HG03103 (cell line): ENCODE data around the gene SLC24A2.

ENCODE experiments used
- ATAC-seq: cut with Tn5 transposase; IDR thresholded peaks from one replicate; pipeline ENCODE4 v1.9.1; 2021; ENCODE audit warnings: low read depth; ENCODE audit not compliant: unreplicated experiment

SLC24A2 gene

DNA sequence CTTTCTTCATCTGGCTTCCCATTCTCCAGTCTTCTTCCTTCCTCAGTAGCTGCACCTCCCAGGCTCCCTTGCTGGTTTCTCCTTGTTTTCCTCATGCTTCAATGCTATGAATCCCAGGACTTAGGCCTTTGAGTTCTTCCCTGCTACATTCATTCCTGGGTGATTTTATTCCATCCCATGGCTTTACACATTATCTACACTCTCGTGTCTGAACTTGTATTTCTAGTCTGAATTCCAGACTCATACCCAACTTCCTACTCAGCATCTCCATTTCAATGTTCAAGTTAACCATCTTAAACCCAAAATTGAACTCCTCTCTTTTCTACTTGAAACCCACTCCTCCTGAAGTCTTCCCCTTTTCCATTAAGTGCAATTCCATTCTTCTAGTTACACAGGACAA, 20.0 kb downstream of the SLC24A2 start:
- no peak for ATAC-seq

DNA sequence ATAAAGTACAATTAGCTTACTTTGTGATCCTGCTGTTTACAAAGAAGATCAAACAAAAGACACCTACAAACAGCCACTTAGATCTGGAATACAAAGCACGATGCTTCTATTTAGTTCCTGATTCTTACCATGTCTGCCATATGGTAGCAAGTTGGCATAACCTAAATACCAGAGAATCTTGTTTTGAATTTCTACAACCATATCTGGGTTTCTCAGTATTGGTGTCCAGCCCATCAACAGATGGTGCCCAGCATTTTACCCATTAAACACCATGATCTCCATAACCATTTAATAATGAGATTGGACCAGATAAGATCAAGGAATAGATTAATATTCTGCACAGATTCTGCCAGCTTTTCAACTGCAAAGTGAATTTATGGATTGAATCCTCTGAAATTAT, 29.8 kb downstream of the SLC24A2 start:
- ATAC-seq = no peak

DNA sequence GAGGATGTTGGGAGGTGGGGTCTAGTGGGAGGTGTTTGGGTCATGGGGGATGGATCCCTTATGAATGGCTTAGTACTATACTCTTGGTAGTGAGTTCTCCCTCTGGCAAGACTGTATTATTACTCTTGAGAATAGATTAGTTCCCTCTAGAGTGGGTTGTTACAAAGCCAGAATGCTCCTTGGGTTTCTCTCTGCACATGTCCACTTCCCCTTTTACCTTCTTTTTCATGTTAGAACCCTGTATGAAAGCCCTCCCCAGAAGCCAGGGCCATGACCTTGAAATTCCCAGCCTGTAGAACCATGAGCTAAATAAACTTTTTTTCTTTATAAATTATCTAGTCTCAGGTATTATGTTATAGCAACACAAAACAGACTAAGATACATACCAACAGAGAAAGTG, 31.1 kb downstream of the SLC24A2 start:
- ATAC-seq = no peak

DNA sequence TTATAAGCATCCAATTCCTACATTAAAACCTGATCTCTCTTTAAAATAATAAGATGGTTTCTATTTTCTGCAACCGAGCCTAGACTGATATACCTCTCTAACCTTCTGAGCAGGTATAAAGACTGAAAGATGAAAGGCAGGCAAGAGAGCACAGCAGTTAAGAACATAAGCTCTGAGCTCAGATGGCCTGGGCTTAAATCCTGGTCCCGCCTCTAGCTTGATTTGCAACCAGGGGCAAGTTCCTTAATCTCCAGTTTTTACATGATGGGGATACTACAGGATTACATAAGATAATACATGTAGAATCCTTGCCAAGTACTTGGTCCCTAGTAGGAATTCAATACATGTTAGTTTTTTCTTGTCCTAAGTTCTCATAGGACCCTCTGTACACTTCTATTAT, 33.9 kb downstream of the SLC24A2 start:
- no peak for ATAC-seq

DNA sequence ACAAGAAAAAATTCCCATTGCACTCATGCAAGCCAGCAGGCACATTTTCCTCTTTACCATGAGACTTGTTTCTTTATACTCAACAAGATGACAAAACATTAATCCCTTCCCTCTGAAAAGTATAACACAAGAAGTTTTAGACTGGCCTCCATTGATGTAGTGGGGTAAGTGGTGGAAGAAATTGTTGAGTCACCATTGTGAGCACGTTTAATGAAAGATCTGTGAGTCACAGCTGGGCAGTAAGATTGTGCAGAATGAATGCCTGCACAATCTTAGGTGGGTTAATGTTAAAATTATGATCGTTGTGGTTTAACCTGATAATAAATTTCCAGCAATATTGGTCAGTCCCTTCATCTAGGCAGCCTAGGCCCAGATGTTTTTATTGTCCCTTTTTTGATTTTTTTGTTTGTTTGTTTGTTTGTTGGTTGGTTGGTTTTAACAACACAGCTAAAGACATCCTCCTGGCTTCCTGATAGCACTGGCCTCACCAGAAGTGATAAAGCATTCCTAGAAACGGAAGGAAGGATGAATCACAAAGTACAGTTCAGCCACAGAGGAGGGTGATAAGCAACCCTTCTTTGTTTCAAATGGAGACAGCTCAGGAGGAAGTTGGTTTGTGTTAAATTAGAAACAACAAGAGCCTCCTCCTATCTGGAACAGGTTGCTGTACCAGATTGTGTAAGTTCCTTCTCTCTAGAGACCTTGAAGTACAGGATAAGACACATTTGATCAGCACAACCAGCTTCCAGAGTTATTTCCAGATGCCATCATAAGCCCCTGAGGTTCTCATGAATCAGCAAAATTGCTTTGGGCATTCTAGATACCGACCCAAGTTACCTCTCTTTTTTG, 40.3 kb downstream of the SLC24A2 start:
- no peak for ATAC-seq

DNA sequence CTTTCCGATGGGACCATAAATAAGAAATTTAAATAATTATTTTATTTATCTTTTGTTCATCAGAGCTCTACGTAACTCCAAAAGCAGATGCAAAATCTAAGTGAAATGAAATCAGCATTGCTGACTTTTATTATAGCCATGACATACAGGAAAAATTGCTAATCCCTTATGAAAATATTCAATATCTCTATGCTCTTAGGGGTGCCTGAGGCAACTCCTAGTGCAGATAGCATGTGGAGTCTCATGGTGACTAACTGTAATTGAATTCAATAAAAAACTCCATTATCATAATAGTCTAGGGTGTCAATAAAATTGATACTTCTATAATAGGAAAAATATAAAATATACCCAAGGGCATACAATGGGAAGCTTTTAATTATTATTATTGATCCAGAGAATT, 42.6 kb downstream of the SLC24A2 start:
- no peak for ATAC-seq

DNA sequence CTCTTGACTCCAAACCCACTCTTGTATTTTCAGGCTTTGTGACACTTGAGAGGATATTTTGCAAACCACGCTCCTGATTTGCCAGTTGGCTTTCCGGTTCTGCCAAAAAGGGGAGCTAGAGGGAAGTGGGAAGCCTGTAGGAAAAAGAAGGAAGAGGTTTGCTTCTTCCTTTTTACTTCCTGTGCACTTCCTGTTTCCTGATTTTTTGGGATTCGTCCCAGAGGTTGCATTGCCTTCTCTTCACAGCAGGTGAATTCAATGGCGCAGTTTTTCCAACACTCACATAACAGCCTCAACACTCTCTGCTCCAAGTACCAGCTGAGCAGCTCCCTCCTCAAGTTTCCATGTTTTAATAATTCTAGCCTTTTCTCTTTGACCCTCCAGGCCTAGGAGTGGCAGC, 47.7 kb downstream of the SLC24A2 start:
- ATAC-seq = no peak
